Neural cell (in vitro differentiated cells): ENCODE results near the gene CHIA. TPM values are rescaled to one million over a fixed set of nuclear protein-coding genes. Genes with fewer than 3 reads are reported as not detected.

Experiments used
- H2AFZ ChIP-seq: fragments of 200-600, 300-800 bp; sonication (generic), shearing (Covaris generic); 2 replicates; pipeline ENCODE4 v1.6.0; 2014; ENCODE audit warnings: low read depth, mild to moderate bottlenecking, antibody characterized with exemption, low read length, moderate library complexity
- H3F3A ChIP-seq: fragments of 200-600 bp; shearing (Covaris generic); 2 replicates; pipeline ENCODE4 v1.6.1; 2016; ENCODE audit warnings: mild to moderate bottlenecking, moderate library complexity, mixed read lengths, antibody characterized with exemption, low read length; ENCODE audit not compliant: insufficient read depth, poor library complexity, severe bottlenecking
- H3K27ac ChIP-seq: fragments of 200-600, 300-800 bp; sonication (generic), shearing (Covaris generic); 2 replicates; pipeline ENCODE4 v1.5.1; 2014; ENCODE audit warnings: mild to moderate bottlenecking, low read length, moderate library complexity
- H3K27me3 ChIP-seq: fragments of 300-800, 200-600 bp; sonication (generic), shearing (Covaris generic); 2 replicates; pipeline ENCODE4 v1.6.0; 2014; ENCODE audit warnings: mild to moderate bottlenecking, low read depth, low read length, moderate library complexity; ENCODE audit not compliant: insufficient read depth
- H3K36me3 ChIP-seq: fragments of 300-800, 200-600 bp; sonication (generic), shearing (Covaris generic); 2 replicates; pipeline ENCODE4 v1.5.1; 2014; ENCODE audit warnings: mild to moderate bottlenecking, antibody characterized with exemption, low read length, moderate library complexity; ENCODE audit not compliant: insufficient read depth
- H3K4me2 ChIP-seq: fragments of 300-800, 200-600 bp; sonication (generic), shearing (Covaris generic); 2 replicates; pipeline ENCODE4 v1.6.0; 2014; ENCODE audit warnings: mild to moderate bottlenecking, low read length
- H3K4me3 ChIP-seq: fragments of 300-800, 200-600 bp; sonication (generic), shearing (Covaris generic); 2 replicates; pipeline ENCODE4 v1.5.1; 2014; ENCODE audit warnings: mild to moderate bottlenecking, low read length, moderate library complexity
- H3K79me2 ChIP-seq: fragments of 200-600 bp; shearing (Covaris generic); replicated peaks from 2 replicates; pipeline ENCODE4 v1.6.0; 2014; ENCODE audit warnings: mild to moderate bottlenecking, low read length, moderate library complexity; ENCODE audit not compliant: insufficient read depth
- H3K9ac ChIP-seq: fragments of 300-800, 200-600 bp; sonication (generic), shearing (Covaris generic); 2 replicates; pipeline ENCODE4 v1.6.1; 2016; ENCODE audit warnings: mild to moderate bottlenecking, low read length, mixed read lengths
- H3K9me2 ChIP-seq: fragments of 200-600 bp; shearing (Covaris generic); 2 replicates; pipeline ENCODE4 v1.6.1; 2016; ENCODE audit warnings: mild to moderate bottlenecking, low read length, mixed read lengths; ENCODE audit not compliant: insufficient read depth
- H3K9me3 ChIP-seq: fragments of 200-600, 300-800 bp; sonication (generic), shearing (Covaris generic); 2 replicates; pipeline ENCODE4 v1.6.1; 2016; ENCODE audit warnings: mild to moderate bottlenecking, mixed run types, low read length, moderate library complexity, mixed read lengths
- H4K20me1 ChIP-seq: fragments of 200-600 bp; shearing (Covaris generic); 2 replicates; pipeline ENCODE4 v1.6.1; 2016; ENCODE audit warnings: mild to moderate bottlenecking, mixed run types; ENCODE audit not compliant: insufficient read depth
- CTCF ChIP-seq: fragments of 450-650 bp; IDR thresholded peaks from 2 replicates; pipeline ENCODE4 v1.5.1; 2014; ENCODE audit warnings: antibody characterized with exemption, mild to moderate bottlenecking, moderate library complexity; ENCODE audit not compliant: poor library complexity, severe bottlenecking
- EP300 ChIP-seq: fragments of 450-650 bp; conservative IDR thresholded peaks from 2 replicates; pipeline ENCODE4 v1.6.1; 2014; ENCODE audit warnings: antibody characterized with exemption, mild to moderate bottlenecking, moderate library complexity; ENCODE audit not compliant: poor library complexity, severe bottlenecking
- EZH2 ChIP-seq: fragments of 200-600, 300-800 bp; shearing (Covaris generic), sonication (generic); IDR thresholded peaks from 2 replicates; pipeline ENCODE4 v1.6.1; 2014; ENCODE audit warnings: antibody characterized with exemption, low read length, borderline replicate concordance, mild to moderate bottlenecking; ENCODE audit not compliant: insufficient read depth, poor library complexity, severe bottlenecking
- MXI1 ChIP-seq: fragments of 450-650 bp; conservative IDR thresholded peaks from 2 replicates; pipeline ENCODE4 v1.6.1; 2014; ENCODE audit warnings: antibody characterized with exemption, mild to moderate bottlenecking; ENCODE audit not compliant: poor library complexity, severe bottlenecking
- POLR2AphosphoS5 ChIP-seq: IDR thresholded peaks from 2 replicates; pipeline ENCODE4 v1.6.1; 2012
- RAD21 ChIP-seq: fragments of 450-650 bp; conservative IDR thresholded peaks from 2 replicates; pipeline ENCODE4 v1.6.1; 2014; ENCODE audit warnings: antibody characterized with exemption, mild to moderate bottlenecking, moderate library complexity
- REST ChIP-seq: IDR thresholded peaks from 2 replicates; pipeline ENCODE4 v1.6.1; 2012; ENCODE audit warnings: borderline replicate concordance
- SMC3 ChIP-seq: fragments of 450-650 bp; conservative IDR thresholded peaks from 2 replicates; pipeline ENCODE4 v1.6.1; 2014; ENCODE audit warnings: antibody characterized with exemption, mild to moderate bottlenecking, moderate library complexity; ENCODE audit not compliant: poor library complexity
- TAF1 ChIP-seq: IDR thresholded peaks from 2 replicates; pipeline ENCODE4 v1.6.1; 2012; ENCODE audit warnings: low read depth
- polyA minus RNA-seq: library from RNA; depleted of rRNA, polyadenylated mRNA; stranded (reverse); fragments of >200 nt; gene quantifications from 2 replicates; pipeline ENCODE4 v1.2.3, GENCODE V29; 2014
- polyA plus RNA-seq: library from polyadenylated mRNA; depleted of rRNA; stranded (reverse); fragments of >200 nt; gene quantifications from 2 replicates; pipeline ENCODE4 v1.2.3, GENCODE V29; 2014

Gene CHIA
- polyA plus RNA-seq (not detected in 2 replicates), polyA minus RNA-seq (not detected in 2 replicates)

- Histone ChIP-seq H3F3A (no peaks in the 10 kb centered on the region), H3K36me3 (no peaks in the 10 kb centered on the region), H2AFZ (no peak within 1 kb of the TSS), H3K4me2 (no peak within 1 kb of the TSS), H3K9me3 (no peaks in the 10 kb centered on the region), H3K9me2 (no peaks in the 10 kb centered on the region), H3K4me3 (no peak within 1 kb of the TSS), H4K20me1 (no peaks in the 10 kb centered on the region), H3K27ac (no peak within 1 kb of the TSS), H3K79me2 (no peaks in the 10 kb centered on the region), H3K27me3 (no peaks in the 10 kb centered on the region), H3K9ac (no peak within 1 kb of the TSS)
- TF ChIP-seq EZH2 (no peak), SMC3 (no peak), CTCF (no peak), REST (no peak), EP300 (no peak), POLR2AphosphoS5 (no peak), RAD21 (no peak), MXI1 (no peak), TAF1 (no peak)
These were observed at the start of gene CHIA for GRCh38 chr1:111290630-111291029. CHIA (plus strand) TSS chr1:111290851; CDS start chr1:111310468, 19,617 bp downstream.

GRCh38 chr1:111241797-111242196, 48.9 kb upstream of the CHIA start:
- H3K9ac ChIP-seq = no peak overlapping the region
- no peaks in the 10 kb centered on the region for H3K9me3 ChIP-seq
- H2AFZ ChIP-seq = no peak overlapping the region
- H3K4me3 ChIP-seq = no peak overlapping the region
- H3F3A ChIP-seq = no peaks in the 10 kb centered on the region
- H4K20me1 ChIP-seq = no peaks in the 10 kb centered on the region
- H3K27me3 ChIP-seq = no peaks in the 10 kb centered on the region
- no peaks in the 10 kb centered on the region for H3K9me2 ChIP-seq
- no peak overlapping the region for H3K4me2 ChIP-seq
- TF ChIP-seq EP300 = no peak
- TF ChIP-seq MXI1 = no peak
- no peak for TF ChIP-seq TAF1
- TF ChIP-seq CTCF = no peak
- no peak for TF ChIP-seq EZH2
- no peak for TF ChIP-seq REST
- no peak for TF ChIP-seq POLR2AphosphoS5
- no peak for TF ChIP-seq RAD21
- TF ChIP-seq SMC3 = no peak
- H3K79me2 ChIP-seq = no peaks in the 10 kb centered on the region
- H3K27ac ChIP-seq = no peak overlapping the region
- no peaks in the 10 kb centered on the region for H3K36me3 ChIP-seq
